Glutamatergic neuron (in vitro differentiated cells): Measurements from ENCODE around the gene MAN2A1. TPM values are rescaled to one million over a fixed set of nuclear protein-coding genes. Genes with fewer than 3 reads are reported as not detected.

Experiments used
- DNase-seq: peaks from one replicate; pipeline ENCODE4 v3.0.0; 2022
- H3K27ac Mint-ChIP-seq: one replicate; pipeline ENCODE4 v1.8.0; 2020; ENCODE audit warnings: mild to moderate bottlenecking, mixed read lengths, inconsistent platforms; ENCODE audit not compliant: unreplicated experiment
- H3K27me3 Mint-ChIP-seq: one replicate; pipeline ENCODE4 v1.8.0; 2020; ENCODE audit warnings: mild to moderate bottlenecking, moderate library complexity, mixed read lengths, inconsistent platforms; ENCODE audit not compliant: unreplicated experiment
- H3K36me3 Mint-ChIP-seq: one replicate; pipeline ENCODE4 v1.8.0; 2020; ENCODE audit warnings: mild to moderate bottlenecking, mixed read lengths, inconsistent platforms; ENCODE audit not compliant: unreplicated experiment
- H3K4me1 Mint-ChIP-seq: one replicate; pipeline ENCODE4 v1.8.0; 2020; ENCODE audit warnings: mild to moderate bottlenecking, low read depth, mixed read lengths, inconsistent platforms; ENCODE audit not compliant: unreplicated experiment
- H3K4me3 Mint-ChIP-seq: one replicate; pipeline ENCODE4 v1.8.0; 2020; ENCODE audit warnings: mild to moderate bottlenecking, mixed read lengths, inconsistent platforms; ENCODE audit not compliant: unreplicated experiment
- H3K9me3 Mint-ChIP-seq: one replicate; pipeline ENCODE4 v1.8.0; 2020; ENCODE audit warnings: mild to moderate bottlenecking, moderate library complexity, mixed read lengths, inconsistent platforms; ENCODE audit not compliant: unreplicated experiment
- total RNA-seq: library from RNA; stranded (reverse); fragmentation: NEBNext Ultra II Directional; extraction: Animal tissue kit (Norgen Biotek cat#: 25700); gene quantifications from one replicate; pipeline ENCODE4 v1.2.1, GENCODE V29; 2021; ENCODE audit not compliant: unreplicated experiment
- TF ChIP-seq, protein P1 (sequence below): fragments of 200-600 bp; sonication (generic); IDR thresholded peaks from one replicate; pipeline ENCODE4 v1.5.0; 2021; ENCODE audit not compliant: partially characterized antibody, unreplicated experiment

MAN2A1 gene
- total RNA-seq, 1 donor from 2014 or later: 90.8 TPM

DNA sequence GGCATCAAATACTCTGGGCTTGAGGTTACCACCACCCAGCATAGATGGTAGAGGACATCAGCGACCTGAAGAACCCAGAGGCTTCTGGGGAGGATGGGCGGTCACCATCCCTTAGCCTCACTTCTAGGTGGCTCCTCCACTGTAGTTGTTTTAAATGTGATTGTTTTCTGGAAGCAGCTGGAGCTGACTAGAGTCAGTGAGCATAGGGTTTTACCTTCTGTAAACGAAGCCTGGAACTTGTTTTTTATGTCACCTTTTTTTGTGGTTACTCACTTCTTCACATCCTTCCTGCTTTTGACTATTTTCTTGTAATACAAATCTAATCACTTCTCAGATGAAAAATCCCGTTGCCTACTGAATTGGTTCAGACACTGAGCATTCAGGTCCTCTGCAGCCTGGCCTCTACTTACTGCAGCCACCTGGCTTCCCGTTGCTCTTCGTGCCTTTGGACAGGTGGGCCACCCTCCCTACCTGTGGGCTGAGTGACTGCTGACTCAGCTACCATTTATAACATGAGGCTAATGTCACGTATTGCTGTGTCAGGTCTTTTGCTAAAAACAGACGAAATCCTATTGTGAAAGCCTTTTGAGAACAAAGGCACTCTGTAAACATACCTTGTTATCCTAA, 167.8 kb downstream of the MAN2A1 start:
- H3K9me3 Mint-ChIP-seq: peaks cover 2% of the 10 kb centered on the region
- TF ChIP-seq, protein P1, sequence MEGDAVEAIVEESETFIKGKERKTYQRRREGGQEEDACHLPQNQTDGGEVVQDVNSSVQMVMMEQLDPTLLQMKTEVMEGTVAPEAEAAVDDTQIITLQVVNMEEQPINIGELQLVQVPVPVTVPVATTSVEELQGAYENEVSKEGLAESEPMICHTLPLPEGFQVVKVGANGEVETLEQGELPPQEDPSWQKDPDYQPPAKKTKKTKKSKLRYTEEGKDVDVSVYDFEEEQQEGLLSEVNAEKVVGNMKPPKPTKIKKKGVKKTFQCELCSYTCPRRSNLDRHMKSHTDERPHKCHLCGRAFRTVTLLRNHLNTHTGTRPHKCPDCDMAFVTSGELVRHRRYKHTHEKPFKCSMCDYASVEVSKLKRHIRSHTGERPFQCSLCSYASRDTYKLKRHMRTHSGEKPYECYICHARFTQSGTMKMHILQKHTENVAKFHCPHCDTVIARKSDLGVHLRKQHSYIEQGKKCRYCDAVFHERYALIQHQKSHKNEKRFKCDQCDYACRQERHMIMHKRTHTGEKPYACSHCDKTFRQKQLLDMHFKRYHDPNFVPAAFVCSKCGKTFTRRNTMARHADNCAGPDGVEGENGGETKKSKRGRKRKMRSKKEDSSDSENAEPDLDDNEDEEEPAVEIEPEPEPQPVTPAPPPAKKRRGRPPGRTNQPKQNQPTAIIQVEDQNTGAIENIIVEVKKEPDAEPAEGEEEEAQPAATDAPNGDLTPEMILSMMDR: no peak
- H3K4me3 Mint-ChIP-seq: no peak overlapping the region
- H3K4me1 Mint-ChIP-seq: peaks cover 3% of the 10 kb centered on the region
- no peak overlapping the region for H3K27ac Mint-ChIP-seq
- H3K36me3 Mint-ChIP-seq: peaks cover 5% of the 10 kb centered on the region
- peaks cover 3% of the 10 kb centered on the region for H3K27me3 Mint-ChIP-seq
- DNase-seq: no peak

DNA sequence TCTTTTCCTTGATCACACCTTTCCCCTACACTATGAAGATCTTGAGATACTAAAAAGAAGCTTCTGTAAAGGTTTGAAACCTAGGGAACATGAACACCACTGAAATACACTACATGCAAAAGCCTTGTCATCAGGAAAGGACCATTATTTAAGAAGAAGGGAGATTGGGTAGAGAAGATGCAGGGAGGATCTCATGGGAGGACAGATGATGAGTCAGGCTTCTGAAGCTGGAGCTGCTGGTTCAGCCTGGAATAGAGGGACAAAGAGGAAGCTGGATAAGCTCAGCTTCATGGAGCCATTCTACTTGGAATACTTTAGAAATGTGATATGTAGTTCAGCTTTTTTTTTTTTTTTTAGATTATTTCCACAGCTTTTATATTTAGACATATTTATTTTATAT, 169.8 kb downstream of the MAN2A1 start:
- peaks cover 3% of the 10 kb centered on the region for H3K4me1 Mint-ChIP-seq
- peaks cover under 1% of the 10 kb centered on the region for H3K9me3 Mint-ChIP-seq
- no peak overlapping the region for H3K27ac Mint-ChIP-seq
- TF ChIP-seq, protein P1: no peak
- no peak for DNase-seq
- no peak overlapping the region for H3K4me3 Mint-ChIP-seq
- peaks cover 5% of the 10 kb centered on the region for H3K36me3 Mint-ChIP-seq
- peaks cover 3% of the 10 kb centered on the region for H3K27me3 Mint-ChIP-seq

GRCh38 chr5:109862301-109862700, 172.6 kb downstream of the MAN2A1 start:
- Mint-ChIP-seq H3K36me3 (peaks cover 3% of the 10 kb centered on the region), H3K4me1 (peaks cover 10% of the 10 kb centered on the region), H3K4me3 (no peak overlapping the region), H3K27ac (no peak overlapping the region), H3K9me3 (no peaks in the 10 kb centered on the region), H3K27me3 (peaks cover 3% of the 10 kb centered on the region)
- DNase-seq: no peak
- TF ChIP-seq, protein P1: no peak

- Mint-ChIP-seq H3K27ac (no peak overlapping the region), H3K4me1 (peaks cover 10% of the 10 kb centered on the region), H3K27me3 (peaks cover 3% of the 10 kb centered on the region), H3K36me3 (peaks cover 6% of the 10 kb centered on the region), H3K9me3 (no peaks in the 10 kb centered on the region), H3K4me3 (no peak overlapping the region)
- TF ChIP-seq, protein P1: no peak
- DNase-seq: no peak
These were observed 174.0 kb downstream of the MAN2A1 start for GRCh38 chr5:109863752-109864151.

- Mint-ChIP-seq H3K27ac (peak overlapping the region; percentile 3), H3K4me1 (peaks cover 7% of the 10 kb centered on the region), H3K27me3 (peaks cover 7% of the 10 kb centered on the region), H3K36me3 (peaks cover 6% of the 10 kb centered on the region), H3K9me3 (no peaks in the 10 kb centered on the region), H3K4me3 (peak overlapping the region; percentile 2)
- no peak for DNase-seq
- TF ChIP-seq, protein P1: no peak
These were observed 175.9 kb downstream of the MAN2A1 start for GRCh38 chr5:109865637-109866036.
